ENCODE results near the gene ZNF223.

ZNF223 gene

DNA sequence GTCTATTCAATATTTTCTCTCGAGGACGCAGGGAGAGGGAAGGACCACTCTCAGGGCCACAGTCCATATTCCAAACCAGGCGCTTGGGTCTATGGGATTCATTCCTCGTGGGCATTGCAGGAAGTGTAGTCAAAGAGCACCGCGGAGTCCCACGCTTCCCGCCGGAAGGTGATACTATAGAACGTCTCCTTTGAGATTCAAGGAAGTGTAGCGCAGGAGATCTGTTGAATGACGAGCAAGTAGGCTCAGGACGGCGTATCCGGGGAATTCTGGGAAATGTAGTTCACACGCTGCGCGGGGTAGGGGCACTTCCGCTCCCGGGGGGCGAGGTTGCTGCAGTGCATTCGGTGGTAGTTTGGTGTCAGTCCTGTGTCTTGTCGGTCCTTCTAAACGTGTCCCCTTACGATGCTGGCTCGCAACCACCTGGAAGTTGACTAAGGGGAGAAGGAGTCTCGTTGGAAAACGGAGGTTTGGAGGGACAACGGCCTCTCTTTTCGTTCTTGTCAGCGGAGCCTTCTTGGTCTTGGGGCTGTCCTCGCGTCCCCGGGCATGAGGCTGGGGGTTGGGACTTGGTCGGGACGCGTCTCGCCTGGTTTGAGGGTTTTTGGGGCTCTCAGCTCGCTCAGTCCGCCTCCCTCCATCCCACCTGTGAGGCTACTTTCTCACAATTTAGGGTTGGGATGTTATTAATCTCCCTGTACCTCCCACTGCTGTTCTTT is 20.1 kb downstream of the ZNF223 start, which contains the start of gene ZNF284:
ZNF284 (plus strand) TSS at position 336 of the 719 bp plus-strand sequence. CDS start 4,231 bp downstream, outside the sequence.
- in situ Hi-C loops (cut with MboI; ENCODE audit: low sequenced_read_pairs) = no loop called here

GRCh38 chr19:44072543-44073401 is 20.9 kb downstream of the ZNF223 start:
- in situ Hi-C loops (cut with MboI; ENCODE audit: low sequenced_read_pairs) = no loop called here

GRCh38 chr19:44076325-44076724 is 24.5 kb downstream of the ZNF223 start:
- in situ Hi-C loops (cut with MboI; ENCODE audit: low sequenced_read_pairs) = no loop called here

DNA sequence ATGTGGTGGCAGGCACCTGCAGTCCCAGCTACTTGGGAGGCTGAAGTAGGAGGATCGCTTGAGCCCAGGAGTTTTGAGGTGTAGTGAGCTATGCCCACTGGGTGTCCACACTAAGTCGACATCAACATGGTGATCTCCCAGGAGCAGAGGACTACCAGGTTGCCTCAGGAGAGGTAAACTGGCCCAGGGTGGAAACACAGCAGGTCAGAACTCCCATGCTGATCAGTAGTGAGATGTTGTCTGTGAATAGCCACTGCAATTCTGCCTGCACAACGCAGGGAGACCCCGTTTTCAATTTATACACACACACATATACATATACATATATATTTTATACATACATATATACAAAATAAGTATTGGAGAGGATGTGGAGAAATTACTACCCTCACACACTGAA is 40.3 kb downstream of the ZNF223 start:
- in situ Hi-C loops (cut with MboI; ENCODE audit: low sequenced_read_pairs) = no loop called here

GRCh38 chr19:44093931-44094765 is 42.3 kb downstream of the ZNF223 start, which contains the start of gene ZNF224:
Gene ZNF224, plus strand, starts transcription at chr19:44094361. Its CDS starts 3,513 bp downstream, at chr19:44097874.
- in situ Hi-C loops (cut with MboI; ENCODE audit: low sequenced_read_pairs) = no loop called here

- in situ Hi-C loops (cut with MboI; ENCODE audit: low sequenced_read_pairs) = no loop called here
These were observed 55.9 kb downstream of the ZNF223 start for GRCh38 chr19:44107751-44108150.

GRCh38 chr19:44109458-44109857 is 57.6 kb downstream of the ZNF223 start:
- in situ Hi-C loops (cut with MboI; ENCODE audit: low sequenced_read_pairs) = no loop called here

DNA sequence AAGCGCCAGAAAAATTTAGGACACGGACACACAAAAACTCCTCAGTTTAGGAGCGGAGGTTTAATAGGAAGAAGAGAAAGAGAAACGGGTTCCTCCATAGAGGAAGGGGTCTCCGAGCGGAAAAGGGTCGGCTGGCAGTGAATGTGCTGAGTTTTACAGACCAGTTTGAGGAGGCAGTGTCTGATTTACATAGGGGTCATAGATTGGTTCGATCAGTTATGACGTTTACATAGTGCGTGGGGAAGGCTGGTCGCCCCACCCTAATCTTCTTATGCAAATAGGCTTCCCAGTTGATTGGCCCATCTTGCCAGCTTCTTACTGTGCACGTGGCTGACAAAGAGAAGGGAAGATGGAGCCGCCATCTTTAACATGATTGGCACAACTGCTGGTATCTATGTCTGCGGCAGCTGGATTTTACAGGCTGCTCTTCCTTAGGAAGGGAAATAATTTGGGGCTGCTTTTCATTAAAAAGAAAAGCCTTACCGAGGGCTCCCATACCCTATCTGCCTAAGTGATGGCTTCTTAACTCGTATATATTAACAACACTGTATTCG is 60.2 kb downstream of the ZNF223 start:
- in situ Hi-C loops (cut with MboI; ENCODE audit: low sequenced_read_pairs) = no loop called here

GRCh38 chr19:44112802-44113137 is 60.9 kb downstream of the ZNF223 start:
- in situ Hi-C loops (cut with MboI; ENCODE audit: low sequenced_read_pairs) = no loop called here

- in situ Hi-C loops (cut with MboI; ENCODE audit: low sequenced_read_pairs) = no loop called here
These were observed 61.4 kb downstream of the ZNF223 start, which contains the start of gene ZNF225 for GRCh38 chr19:44113138-44113783. Gene ZNF225, plus strand, starts transcription at chr19:44113399. Its CDS starts 2,429 bp downstream, at chr19:44115828.

GRCh38 chr19:44113784-44114390 is 62.1 kb downstream of the ZNF223 start:
- in situ Hi-C loops (cut with MboI; ENCODE audit: low sequenced_read_pairs) = no loop called here
